Calu3 (cell line): ENCODE data around the gene ATP6V0B. TPM values are rescaled to one million over a fixed set of nuclear protein-coding genes. Genes with fewer than 3 reads are reported as not detected.
A peak's percentile ranks its signal among the peaks of the same experiment; 100 is the strongest.

Experiments used
- BruUV-seq: library from RNA; stranded (reverse); fragments of 400-500 nt; replicated peaks from 2 replicates; lab custom pipeline; 2021; lab: Mats Ljungman, UMichigan
- CTCF ChIA-PET: fragments of 300-600 bp; sonication (Branson Sonifier 250); formaldehyde crosslinking; loops from one replicate; lab custom pipeline; 2022; ENCODE audit warnings: antibody characterized with exemption; lab: Charles Lee
- DNase-seq: peaks from one replicate; pipeline ENCODE4 v3.0.0; 2022
- H3K27ac Mint-ChIP-seq: one replicate; pipeline ENCODE4 v1.8.0; 2022; ENCODE audit warnings: mixed read lengths; ENCODE audit not compliant: unreplicated experiment
- H3K27me3 Mint-ChIP-seq: one replicate; pipeline ENCODE4 v1.8.0; 2022; ENCODE audit warnings: mixed read lengths; ENCODE audit not compliant: unreplicated experiment
- H3K36me3 Mint-ChIP-seq: one replicate; pipeline ENCODE4 v1.8.0; 2022; ENCODE audit warnings: mild to moderate bottlenecking, moderate library complexity, mixed read lengths; ENCODE audit not compliant: insufficient read depth, unreplicated experiment
- H3K4me1 Mint-ChIP-seq: one replicate; pipeline ENCODE4 v1.8.0; 2022; ENCODE audit warnings: mild to moderate bottlenecking, low read depth, mixed read lengths; ENCODE audit not compliant: unreplicated experiment
- H3K4me3 Mint-ChIP-seq: one replicate; pipeline ENCODE4 v1.8.0; 2022; ENCODE audit warnings: mild to moderate bottlenecking, low read depth, moderate library complexity, mixed read lengths; ENCODE audit not compliant: unreplicated experiment
- H3K9me3 Mint-ChIP-seq: one replicate; pipeline ENCODE4 v1.8.0; 2022; ENCODE audit warnings: low read depth, mixed read lengths; ENCODE audit not compliant: unreplicated experiment
- intact Hi-C: fragments of 100-400 bp; cut with micrococcal nuclease; formaldehyde crosslinking; loops from one replicate; pipeline ENCODE4 v1.10.0; 2022; ENCODE audit not compliant: unreplicated experiment
- total RNA-seq: library from RNA; stranded (reverse); gene quantifications from 2 replicates; pipeline ENCODE4 v1.2.3, GENCODE V29; 2022
- TF ChIP-seq, protein P1 (sequence below): fragments of 200-600 bp; IDR thresholded peaks from one replicate; pipeline ENCODE4 v1.8.0; 2022; ENCODE audit warnings: antibody characterized with exemption; ENCODE audit not compliant: unreplicated experiment

Gene ATP6V0B
- total RNA-seq, 1 experiment from 2014 or later, result 141 TPM

DNA sequence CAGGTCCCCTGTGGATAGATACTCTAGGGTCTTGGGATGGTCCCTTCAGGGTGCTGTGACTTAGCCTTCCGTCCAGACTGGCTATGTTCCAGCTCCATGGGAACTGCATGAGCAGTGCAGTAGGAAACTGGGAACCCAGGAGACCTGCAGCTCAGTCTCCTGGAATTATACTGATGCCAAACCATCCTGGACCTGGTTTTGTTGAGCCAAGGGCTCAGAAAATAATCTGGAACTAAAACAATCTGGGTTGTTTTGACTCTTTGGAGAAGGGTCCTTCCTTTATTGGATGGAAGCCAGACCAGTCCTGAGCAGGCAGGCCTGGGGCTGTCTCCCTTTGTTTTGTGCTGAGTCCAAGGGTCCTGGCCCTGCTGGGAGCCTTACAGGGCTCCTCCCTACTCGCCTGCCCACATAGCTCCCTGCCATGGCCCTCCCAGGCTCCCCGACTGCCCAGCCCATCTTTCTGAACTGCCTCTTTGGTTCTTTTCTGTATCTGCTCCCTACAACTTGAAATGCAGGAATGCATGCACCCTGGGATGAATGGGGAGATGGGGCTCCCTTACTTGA is 26.8 kb upstream of the ATP6V0B start:
- BruUV-seq, result TSS peak; percentile 25
- H3K36me3 Mint-ChIP-seq, result peaks cover 20% of the 10 kb centered on the region
- H3K27me3 Mint-ChIP-seq, result no peaks in the 10 kb centered on the region
- no peak overlapping the region for H3K27ac Mint-ChIP-seq
- H3K4me3 Mint-ChIP-seq, result peak overlapping the region; percentile 98
- CTCF ChIA-PET, result interaction anchor here (1.1 to 1.4 kb wide), 2 partner anchors 12 to 13 kb away, joined by 3 to 6 read pairs; partner anchors contain the start of gene ARTN
- H3K4me1 Mint-ChIP-seq, result peaks cover 17% of the 10 kb centered on the region
- no peak for DNase-seq
- H3K9me3 Mint-ChIP-seq, result no peaks in the 10 kb centered on the region
- intact Hi-C loops, result no loop called here
- TF ChIP-seq, protein P1, sequence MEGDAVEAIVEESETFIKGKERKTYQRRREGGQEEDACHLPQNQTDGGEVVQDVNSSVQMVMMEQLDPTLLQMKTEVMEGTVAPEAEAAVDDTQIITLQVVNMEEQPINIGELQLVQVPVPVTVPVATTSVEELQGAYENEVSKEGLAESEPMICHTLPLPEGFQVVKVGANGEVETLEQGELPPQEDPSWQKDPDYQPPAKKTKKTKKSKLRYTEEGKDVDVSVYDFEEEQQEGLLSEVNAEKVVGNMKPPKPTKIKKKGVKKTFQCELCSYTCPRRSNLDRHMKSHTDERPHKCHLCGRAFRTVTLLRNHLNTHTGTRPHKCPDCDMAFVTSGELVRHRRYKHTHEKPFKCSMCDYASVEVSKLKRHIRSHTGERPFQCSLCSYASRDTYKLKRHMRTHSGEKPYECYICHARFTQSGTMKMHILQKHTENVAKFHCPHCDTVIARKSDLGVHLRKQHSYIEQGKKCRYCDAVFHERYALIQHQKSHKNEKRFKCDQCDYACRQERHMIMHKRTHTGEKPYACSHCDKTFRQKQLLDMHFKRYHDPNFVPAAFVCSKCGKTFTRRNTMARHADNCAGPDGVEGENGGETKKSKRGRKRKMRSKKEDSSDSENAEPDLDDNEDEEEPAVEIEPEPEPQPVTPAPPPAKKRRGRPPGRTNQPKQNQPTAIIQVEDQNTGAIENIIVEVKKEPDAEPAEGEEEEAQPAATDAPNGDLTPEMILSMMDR, result no peak

DNA sequence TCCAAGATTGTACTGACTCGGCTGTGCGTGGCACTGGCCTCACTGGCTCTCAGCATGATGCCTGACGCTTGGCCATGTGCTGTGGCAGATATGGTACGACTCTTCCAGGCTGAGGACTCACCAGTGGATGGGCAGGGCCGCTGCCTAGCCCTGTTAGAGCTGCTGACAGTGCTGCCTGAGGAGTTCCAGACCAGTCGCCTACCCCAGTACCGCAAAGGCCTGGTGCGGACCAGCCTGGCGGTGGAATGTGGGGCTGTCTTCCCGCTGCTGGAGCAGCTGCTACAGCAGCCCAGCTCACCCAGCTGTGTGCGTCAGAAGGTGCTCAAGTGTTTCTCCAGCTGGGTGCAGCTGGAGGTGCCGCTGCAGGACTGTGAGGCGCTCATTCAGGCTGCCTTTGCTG is 25.1 kb upstream of the ATP6V0B start:
- H3K27me3 Mint-ChIP-seq, result no peaks in the 10 kb centered on the region
- intact Hi-C loops, result no loop called here

DNA sequence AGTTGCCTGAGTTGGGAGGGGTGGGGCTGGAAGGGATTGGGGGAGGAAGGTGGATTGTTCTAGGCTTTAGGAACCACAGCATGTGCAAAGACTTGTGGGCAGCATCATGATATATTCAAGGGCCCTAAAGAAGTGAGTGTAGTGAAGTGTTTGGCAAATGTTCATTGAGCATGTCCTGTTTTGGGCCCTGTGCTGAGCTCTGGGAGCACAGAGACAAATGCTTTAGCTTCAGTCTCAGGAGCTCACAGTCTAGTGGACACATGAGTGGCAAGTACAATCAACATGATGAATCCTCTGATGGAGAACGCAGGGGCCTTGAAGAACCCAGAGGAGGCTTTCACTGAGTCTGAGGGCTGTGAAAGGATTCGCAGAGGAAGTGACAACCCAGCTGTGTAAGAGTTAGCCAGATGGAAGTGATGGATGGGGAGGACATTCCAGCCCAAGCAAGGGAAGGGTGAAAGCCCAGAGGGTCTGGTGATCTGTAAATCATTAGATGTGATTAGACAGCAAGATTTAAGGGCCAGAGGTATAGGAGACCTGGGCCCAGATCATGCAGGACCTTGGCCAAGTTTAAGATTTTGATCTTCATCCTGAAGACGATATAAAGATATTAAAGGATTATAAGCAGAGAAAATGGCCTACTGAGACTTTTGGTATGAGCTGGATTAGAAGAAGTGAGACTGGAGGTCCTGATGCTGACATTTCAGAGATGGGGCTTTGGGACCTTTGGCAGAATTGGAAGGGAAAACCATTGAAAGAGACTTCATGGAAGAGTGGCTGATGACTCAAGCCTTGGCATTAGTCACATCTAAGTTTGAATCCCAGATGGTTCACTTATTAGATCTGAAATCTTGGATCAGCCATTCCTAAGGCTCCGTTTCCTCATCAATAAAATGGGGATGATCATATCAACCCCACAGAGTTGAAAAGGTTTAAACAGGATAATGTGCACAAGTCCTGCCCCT is 23.5 kb upstream of the ATP6V0B start:
- Mint-ChIP-seq H3K36me3 (peaks cover 13% of the 10 kb centered on the region), H3K27me3 (no peaks in the 10 kb centered on the region), H3K9me3 (no peaks in the 10 kb centered on the region), H3K4me3 (no peak overlapping the region), H3K27ac (no peak overlapping the region), H3K4me1 (peaks cover 9% of the 10 kb centered on the region)
- BruUV-seq, result no TSS peak
- TF ChIP-seq, protein P1, result no peak
- no peak for DNase-seq
- CTCF ChIA-PET, result interaction anchor here (0.7 kb wide), 1 partner anchor 105 kb away, joined by 3 read pairs; no protein-coding TSS in a partner anchor
- intact Hi-C loops, result no loop called here

More for the DNA sequence above, 25.1 kb upstream of the ATP6V0B start:
- no peak overlapping the region for H3K27ac Mint-ChIP-seq
- H3K4me3 Mint-ChIP-seq, result no peak overlapping the region
- no peak for DNase-seq
- peaks cover 17% of the 10 kb centered on the region for H3K4me1 Mint-ChIP-seq
- TF ChIP-seq, protein P1, result no peak
- CTCF ChIA-PET, result interaction anchor here (0.6 to 1.4 kb wide), 3 partner anchors 13 to 889 kb away, joined by 3 to 7 read pairs (median 3); partner anchors contain the start of gene DPH2
- no peaks in the 10 kb centered on the region for H3K9me3 Mint-ChIP-seq
- no TSS peak for BruUV-seq
- H3K36me3 Mint-ChIP-seq, result peaks cover 16% of the 10 kb centered on the region

DNA sequence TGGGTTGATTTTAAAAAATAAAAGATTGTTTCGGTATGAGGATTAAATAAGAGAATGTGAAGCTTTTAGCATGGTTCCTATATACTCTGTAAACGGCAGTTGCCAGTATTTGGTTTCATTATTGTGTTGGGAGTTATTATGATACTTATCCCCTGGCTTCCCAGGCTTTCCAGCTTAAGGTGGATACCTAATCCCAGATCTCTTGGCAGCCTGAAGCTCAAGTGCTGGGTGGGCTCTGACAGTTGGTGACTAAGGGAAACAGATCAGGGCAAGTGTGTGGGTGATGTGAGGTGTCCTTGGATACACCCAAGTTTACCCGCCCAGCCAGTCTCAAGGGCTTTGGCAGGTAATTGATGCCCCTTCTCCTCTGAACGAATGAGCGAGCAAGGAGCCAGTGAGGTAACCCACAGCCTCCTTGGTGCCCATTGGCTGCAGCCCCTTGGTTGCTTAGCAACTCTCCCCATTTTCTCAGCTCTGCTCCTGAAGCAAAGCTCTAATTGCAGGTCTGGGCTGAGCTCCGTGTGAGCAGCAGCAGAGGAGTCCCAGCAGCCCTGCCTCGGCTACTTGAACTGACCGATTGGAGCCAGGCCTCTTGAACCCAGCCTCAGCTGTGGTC is 21.9 kb upstream of the ATP6V0B start:
- H3K4me1 Mint-ChIP-seq, result peaks cover 9% of the 10 kb centered on the region
- no peaks in the 10 kb centered on the region for H3K27me3 Mint-ChIP-seq
- H3K4me3 Mint-ChIP-seq, result no peak overlapping the region
- CTCF ChIA-PET, result interaction anchor here (0.5 kb wide), 1 partner anchor 282 kb away, joined by 3 read pairs; no protein-coding TSS in a partner anchor
- DNase-seq, result no peak
- H3K9me3 Mint-ChIP-seq, result no peaks in the 10 kb centered on the region
- intact Hi-C loops, result no loop called here
- H3K36me3 Mint-ChIP-seq, result no peaks in the 10 kb centered on the region
- no TSS peak for BruUV-seq
- H3K27ac Mint-ChIP-seq, result no peak overlapping the region
- TF ChIP-seq, protein P1, result no peak
